HFFc6 (cell line): ENCODE data around the gene MYO3B. TPM values are rescaled to one million over a fixed set of nuclear protein-coding genes. Genes with fewer than 3 reads are reported as not detected.

Source experiments
- DNase-seq: peaks from one replicate; pipeline ENCODE4 v3.0.0-alpha.2; 2018
- H3K27ac Mint-ChIP-seq: 2 replicates; pipeline ENCODE4 v1.8.0; 2020; ENCODE audit warnings: mild to moderate bottlenecking, mixed read lengths
- H3K27me3 Mint-ChIP-seq: 2 replicates; pipeline ENCODE4 v1.8.0; 2021; ENCODE audit warnings: mild to moderate bottlenecking, moderate library complexity, mixed read lengths; ENCODE audit not compliant: insufficient read depth
- H3K36me3 Mint-ChIP-seq: 2 replicates; pipeline ENCODE4 v1.8.0; 2021; ENCODE audit warnings: low read depth, mixed read lengths
- H3K4me1 Mint-ChIP-seq: 2 replicates; pipeline ENCODE4 v1.8.0; 2020; ENCODE audit warnings: low read depth, mixed read lengths
- H3K4me3 Mint-ChIP-seq: 2 replicates; pipeline ENCODE4 v1.8.0; 2020; ENCODE audit warnings: mild to moderate bottlenecking, moderate library complexity, mixed read lengths
- H3K9me3 Mint-ChIP-seq: 2 replicates; pipeline ENCODE4 v1.8.0; 2020; ENCODE audit warnings: mild to moderate bottlenecking, mixed read lengths
- CTCF ChIP-seq: fragments of 200-600 bp; sonication (generic); IDR thresholded peaks from 2 replicates; pipeline ENCODE4 v1.5.0; 2021; ENCODE audit warnings: antibody characterized with exemption, mild to moderate bottlenecking
- total RNA-seq, 6 experiments: library from RNA; stranded (reverse); fragmentation: NEBNext Ultra II Directional; extraction: Animal tissue kit (Norgen Biotek cat#: 25700); gene quantifications; 2 replicates in 1 of 6; 3 replicates in 5 of 6; pipeline ENCODE4 v1.2.3, GENCODE V29; 2021

MYO3B gene
- total RNA-seq, 6 experiments from 2014 or later: not detected

GRCh38 chr2:170264522-170264860, 86.5 kb downstream of the MYO3B start:
- DNase-seq: no peak
- H3K4me1 Mint-ChIP-seq: no peaks in the 10 kb centered on the region
- no peak overlapping the region for H3K4me3 Mint-ChIP-seq
- H3K27ac Mint-ChIP-seq: no peak overlapping the region
- peaks cover 39% of the 10 kb centered on the region for H3K9me3 Mint-ChIP-seq
- H3K27me3 Mint-ChIP-seq: no peaks in the 10 kb centered on the region
- H3K36me3 Mint-ChIP-seq: no peaks in the 10 kb centered on the region; the same call in 1 of the 2 replicates
- no peak for TF ChIP-seq CTCF

- no peaks in the 10 kb centered on the region for H3K27me3 Mint-ChIP-seq
- no peak for TF ChIP-seq CTCF
- H3K36me3 Mint-ChIP-seq: no peaks in the 10 kb centered on the region; the same call in 1 of the 2 replicates
- no peak overlapping the region for H3K27ac Mint-ChIP-seq
- no peak overlapping the region for H3K4me3 Mint-ChIP-seq
- peaks cover 38% of the 10 kb centered on the region for H3K9me3 Mint-ChIP-seq
- DNase-seq: no peak
- H3K4me1 Mint-ChIP-seq: no peaks in the 10 kb centered on the region
Observed at GRCh38 chr2:170264865-170265264, 86.9 kb downstream of the MYO3B start.

GRCh38 chr2:170265321-170265720, 87.4 kb downstream of the MYO3B start:
- Mint-ChIP-seq H3K4me1 (no peaks in the 10 kb centered on the region), H3K9me3 (peaks cover 34% of the 10 kb centered on the region), H3K27ac (no peak overlapping the region), H3K36me3 (no peaks in the 10 kb centered on the region; the same call in 1 of the 2 replicates), H3K4me3 (no peak overlapping the region), H3K27me3 (no peaks in the 10 kb centered on the region)
- DNase-seq: no peak
- TF ChIP-seq CTCF: no peak

- H3K27me3 Mint-ChIP-seq: peaks cover 3% of the 10 kb centered on the region; the same call in 1 of the 2 replicates
- no peak overlapping the region for H3K4me3 Mint-ChIP-seq
- TF ChIP-seq CTCF: no peak
- H3K27ac Mint-ChIP-seq: no peak overlapping the region
- DNase-seq: no peak
- no peaks in the 10 kb centered on the region; the same call in 1 of the 2 replicates for H3K36me3 Mint-ChIP-seq
- H3K4me1 Mint-ChIP-seq: no peaks in the 10 kb centered on the region
- peaks cover 28% of the 10 kb centered on the region for H3K9me3 Mint-ChIP-seq
Observed at GRCh38 chr2:170266358-170266757, 88.4 kb downstream of the MYO3B start.

GRCh38 chr2:170267071-170267470, 89.1 kb downstream of the MYO3B start:
- no peak for DNase-seq
- H3K36me3 Mint-ChIP-seq: no peaks in the 10 kb centered on the region; the same call in 1 of the 2 replicates
- no peak overlapping the region for H3K27ac Mint-ChIP-seq
- peaks cover 3% of the 10 kb centered on the region; the same call in 1 of the 2 replicates for H3K27me3 Mint-ChIP-seq
- no peak overlapping the region for H3K4me3 Mint-ChIP-seq
- no peak for TF ChIP-seq CTCF
- no peaks in the 10 kb centered on the region for H3K4me1 Mint-ChIP-seq
- peaks cover 24% of the 10 kb centered on the region for H3K9me3 Mint-ChIP-seq
